ENCODE results near the gene INTS1.
"Not testable (repeated sequence)": the region's sequence is repeated elsewhere in the genome, so short reads cannot be mapped to it uniquely, and the experiment has no call there.

Gene INTS1

GRCh38 chr7:1444925-1445322 is 59.3 kb downstream of the INTS1 start:
- no peak for DNase-seq

- no peak for DNase-seq
Measured at GRCh38 chr7:1444214-1444924, 59.8 kb downstream of the INTS1 start.

- not testable (repeated sequence) for DNase-seq
Measured at GRCh38 chr7:1443587-1444200, 60.5 kb downstream of the INTS1 start.

- DNase-seq: no peak
Measured at GRCh38 chr7:1442355-1443124, 61.6 kb downstream of the INTS1 start.

- no peak for DNase-seq
Measured at GRCh38 chr7:1441615-1442354, 62.4 kb downstream of the INTS1 start.

- no peak for DNase-seq
Measured at GRCh38 chr7:1440620-1441019, 63.6 kb downstream of the INTS1 start.

GRCh38 chr7:1439373-1440363 is 64.5 kb downstream of the INTS1 start:
- no peak for DNase-seq

- no peak for DNase-seq
Measured at GRCh38 chr7:1438821-1439220, 65.4 kb downstream of the INTS1 start.

- DNase-seq: no peak
Measured at GRCh38 chr7:1438208-1438607, 66.0 kb downstream of the INTS1 start.

- DNase-seq: no peak
Measured at GRCh38 chr7:1437155-1437880, 66.9 kb downstream of the INTS1 start.

- no peak for DNase-seq
Measured at GRCh38 chr7:1436608-1437007, 67.6 kb downstream of the INTS1 start.

GRCh38 chr7:1434891-1435670 is 69.1 kb downstream of the INTS1 start:
- DNase-seq: no peak

- no peak for DNase-seq
Measured at GRCh38 chr7:1434165-1434718, 69.9 kb downstream of the INTS1 start.

GRCh38 chr7:1433128-1433920 is 70.9 kb downstream of the INTS1 start:
- DNase-seq: no peak

- DNase-seq: peak; percentile 44
Measured at GRCh38 chr7:1432411-1433082, 71.6 kb downstream of the INTS1 start.

GRCh38 chr7:1431634-1432380 is 72.4 kb downstream of the INTS1 start:
- no peak for DNase-seq

- no peak for DNase-seq
Measured at GRCh38 chr7:1431226-1431625, 73.0 kb downstream of the INTS1 start.

Measured in NCI-H1694 (cell line).